T1000 (cell line): ENCODE results near the gene IFIT1.
"Not testable (repeated sequence)": the region's sequence is repeated elsewhere in the genome, so short reads cannot be mapped to it uniquely, and the experiment has no call there.

Experiments
- DNase-seq: peaks from one replicate; lab custom pipeline; 2025; ENCODE audit warnings: mixed read lengths; lab: John Stamatoyannopoulos, UW

Gene IFIT1

DNA sequence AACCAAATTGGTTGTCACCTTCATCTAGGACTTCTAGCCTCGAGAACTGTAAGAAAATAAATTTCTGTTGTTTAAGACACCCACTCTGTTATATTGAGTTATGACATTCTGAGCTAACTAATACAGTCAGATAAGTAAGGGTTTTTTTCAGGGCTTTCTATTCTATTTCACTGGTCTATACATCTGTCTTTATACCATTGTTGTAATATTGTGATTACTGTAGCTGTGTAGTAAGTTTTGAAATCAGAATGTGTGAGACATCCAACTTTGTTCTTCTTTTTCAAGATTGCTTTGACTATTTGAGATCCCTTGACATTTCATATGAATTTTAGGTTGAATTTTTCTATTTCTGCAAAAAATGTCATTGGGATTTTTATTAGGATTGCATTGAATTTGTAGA, 7.5 kb downstream of the IFIT1 start:
- DNase-seq: no peak

DNA sequence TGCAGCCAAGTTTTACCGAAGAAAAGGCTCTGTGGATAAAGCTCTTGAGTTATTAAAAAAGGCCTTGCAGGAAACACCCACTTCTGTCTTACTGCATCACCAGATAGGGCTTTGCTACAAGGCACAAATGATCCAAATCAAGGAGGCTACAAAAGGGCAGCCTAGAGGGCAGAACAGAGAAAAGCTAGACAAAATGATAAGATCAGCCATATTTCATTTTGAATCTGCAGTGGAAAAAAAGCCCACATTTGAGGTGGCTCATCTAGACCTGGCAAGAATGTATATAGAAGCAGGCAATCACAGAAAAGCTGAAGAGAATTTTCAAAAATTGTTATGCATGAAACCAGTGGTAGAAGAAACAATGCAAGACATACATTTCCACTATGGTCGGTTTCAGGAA, 10.6 kb downstream of the IFIT1 start:
- DNase-seq: no peak

DNA sequence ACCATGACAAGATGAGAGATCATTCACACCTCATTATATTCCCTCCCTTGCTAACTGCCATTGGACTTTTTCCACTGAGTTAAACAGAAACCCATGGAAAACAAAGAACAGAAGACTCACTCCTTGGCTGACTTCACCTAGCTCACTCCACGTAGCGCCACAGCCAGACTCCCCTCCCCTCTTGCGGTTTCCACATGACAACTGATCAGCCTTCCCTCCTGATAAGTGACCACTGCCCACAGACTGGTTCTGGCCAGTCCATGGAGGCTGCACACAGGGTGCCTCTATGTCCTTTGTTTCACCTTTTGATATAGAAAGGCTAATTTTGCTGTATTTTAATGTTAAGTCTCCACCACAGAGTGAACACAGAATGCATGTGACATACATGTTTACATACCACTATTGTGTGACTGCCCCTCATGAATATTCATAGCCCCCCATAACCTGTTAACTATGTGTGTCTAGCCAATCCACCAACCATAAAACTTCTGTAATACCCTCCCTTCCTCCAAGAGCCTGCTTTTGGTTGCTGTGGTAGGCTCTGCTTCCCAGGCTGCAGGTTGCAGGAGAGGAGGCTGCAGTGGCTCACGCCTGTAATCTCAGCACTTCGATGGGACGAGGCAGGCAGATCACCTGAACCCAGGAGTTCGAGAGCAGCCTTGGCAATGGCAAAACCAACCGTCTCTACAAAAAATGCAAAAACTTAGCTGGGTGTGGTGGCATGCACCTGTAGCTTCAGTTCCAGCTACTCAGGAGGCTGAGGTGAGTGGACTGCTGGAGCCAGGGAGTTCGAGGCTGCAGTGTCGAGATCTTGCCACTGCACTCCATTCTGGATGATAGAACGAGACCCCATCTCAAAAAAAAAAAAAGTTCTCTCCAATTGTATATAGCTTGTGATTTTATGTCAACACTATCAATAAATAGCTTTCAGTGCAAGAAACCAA, 12.0 kb downstream of the IFIT1 start:
- DNase-seq: no peak

DNA sequence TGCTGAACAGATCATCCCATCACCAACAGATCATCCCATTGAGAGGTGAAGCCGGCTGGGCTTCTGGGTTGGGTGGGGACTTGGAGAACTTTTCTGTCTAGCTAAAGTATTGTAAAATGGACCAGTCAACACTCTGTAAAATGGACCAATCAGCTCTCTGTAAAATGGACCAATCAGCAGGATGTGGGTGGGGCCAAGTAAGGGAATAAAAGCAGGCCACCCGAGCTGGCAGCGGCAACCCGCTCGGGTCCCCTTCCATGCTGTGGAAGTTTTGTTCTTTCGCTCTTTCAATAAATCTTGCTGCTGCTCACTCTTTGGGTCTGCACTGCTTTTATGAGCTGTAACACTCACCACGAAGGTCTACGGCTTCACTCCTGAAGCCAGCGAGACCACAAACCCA, 13.8 kb downstream of the IFIT1 start:
- not testable (repeated sequence) for DNase-seq

DNA sequence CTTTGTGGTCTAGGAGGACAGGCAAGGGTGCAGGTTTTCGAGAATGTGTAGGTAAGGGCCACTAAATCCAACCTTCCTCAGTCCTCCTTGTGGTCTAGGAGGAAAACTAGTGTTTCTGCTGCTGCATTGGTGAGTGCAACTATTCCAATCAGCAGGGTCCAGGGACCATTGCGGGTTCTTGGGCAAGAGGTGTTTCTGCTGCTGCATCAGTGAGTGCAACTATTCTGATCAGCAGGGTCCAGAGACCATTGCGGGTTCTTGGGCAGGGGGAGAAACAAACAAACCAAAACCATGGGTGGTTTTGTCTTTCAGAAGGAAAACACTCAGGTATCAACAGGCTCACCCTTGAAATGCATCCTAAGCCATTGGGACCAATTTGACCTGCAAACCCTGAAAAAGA, 15.4 kb downstream of the IFIT1 start:
- not testable (repeated sequence) for DNase-seq

DNA sequence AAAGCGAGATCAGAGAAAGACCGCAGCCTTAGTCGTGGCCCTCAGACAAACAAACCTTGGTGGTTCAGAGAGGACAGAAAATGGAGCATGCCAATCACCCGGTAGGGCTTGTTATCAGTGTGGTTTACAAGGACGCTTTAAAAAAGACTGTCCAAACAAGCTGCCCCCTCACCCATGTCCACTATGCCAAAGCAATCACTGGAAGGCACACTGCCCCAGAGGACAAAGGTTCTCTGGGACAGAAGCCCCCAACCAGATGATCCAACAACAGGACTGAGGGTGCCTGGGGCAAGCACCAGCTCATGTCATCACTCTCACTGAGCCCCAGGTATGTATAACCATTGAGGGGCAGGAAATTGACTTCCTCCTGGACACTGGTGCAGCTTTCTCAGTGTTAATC, 16.9 kb downstream of the IFIT1 start:
- not testable (repeated sequence) for DNase-seq

GRCh38 chr10:89410551-89410950, 18.1 kb downstream of the IFIT1 start:
- not testable (repeated sequence) for DNase-seq

DNA sequence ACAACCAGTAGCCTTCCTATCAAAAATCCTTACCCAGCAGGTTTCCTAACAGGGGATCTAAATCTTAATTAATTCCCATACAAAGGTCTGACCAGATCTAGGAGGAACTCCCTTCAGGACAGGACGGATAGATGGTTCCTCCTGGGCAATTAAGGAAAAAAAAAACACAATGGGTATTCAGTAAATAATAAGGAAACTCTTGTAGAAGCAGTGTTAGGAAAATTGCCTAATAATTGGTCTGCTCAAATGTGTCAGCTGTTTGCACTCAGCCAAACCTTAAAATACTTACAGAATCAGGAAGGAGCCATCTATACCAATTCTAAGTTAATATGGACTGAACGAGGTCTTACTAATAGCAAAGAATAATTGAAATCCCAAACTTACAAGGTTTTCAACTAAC, 18.7 kb downstream of the IFIT1 start:
- not testable (repeated sequence) for DNase-seq

- peak; percentile 18 for DNase-seq
Observed at GRCh38 chr10:89412276-89412675, 19.9 kb downstream of the IFIT1 start.

DNA sequence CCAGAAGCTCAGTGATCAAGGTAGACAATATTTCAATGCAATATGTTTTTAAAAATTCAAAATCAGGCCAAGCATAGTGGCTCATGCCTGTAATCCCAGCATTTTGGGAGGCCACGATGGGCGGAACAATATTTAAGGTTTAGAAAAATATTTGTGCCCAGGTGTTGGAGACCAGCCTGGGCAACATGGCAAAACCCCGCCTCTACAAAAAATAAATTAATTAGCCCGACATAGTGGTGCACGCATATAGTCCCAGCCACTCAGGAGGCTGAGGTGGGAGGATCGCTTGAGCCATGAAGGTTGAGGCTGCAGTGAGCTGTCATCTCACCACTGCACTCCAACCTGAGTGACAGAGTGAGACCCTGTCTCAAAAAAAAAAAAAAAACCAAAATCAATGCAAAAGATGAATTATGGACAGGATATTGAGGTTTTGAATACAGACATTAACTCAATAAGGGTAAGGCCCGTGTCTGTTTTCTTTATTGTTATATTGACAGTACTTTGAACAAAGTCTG, 21.0 kb downstream of the IFIT1 start:
- no peak for DNase-seq

DNA sequence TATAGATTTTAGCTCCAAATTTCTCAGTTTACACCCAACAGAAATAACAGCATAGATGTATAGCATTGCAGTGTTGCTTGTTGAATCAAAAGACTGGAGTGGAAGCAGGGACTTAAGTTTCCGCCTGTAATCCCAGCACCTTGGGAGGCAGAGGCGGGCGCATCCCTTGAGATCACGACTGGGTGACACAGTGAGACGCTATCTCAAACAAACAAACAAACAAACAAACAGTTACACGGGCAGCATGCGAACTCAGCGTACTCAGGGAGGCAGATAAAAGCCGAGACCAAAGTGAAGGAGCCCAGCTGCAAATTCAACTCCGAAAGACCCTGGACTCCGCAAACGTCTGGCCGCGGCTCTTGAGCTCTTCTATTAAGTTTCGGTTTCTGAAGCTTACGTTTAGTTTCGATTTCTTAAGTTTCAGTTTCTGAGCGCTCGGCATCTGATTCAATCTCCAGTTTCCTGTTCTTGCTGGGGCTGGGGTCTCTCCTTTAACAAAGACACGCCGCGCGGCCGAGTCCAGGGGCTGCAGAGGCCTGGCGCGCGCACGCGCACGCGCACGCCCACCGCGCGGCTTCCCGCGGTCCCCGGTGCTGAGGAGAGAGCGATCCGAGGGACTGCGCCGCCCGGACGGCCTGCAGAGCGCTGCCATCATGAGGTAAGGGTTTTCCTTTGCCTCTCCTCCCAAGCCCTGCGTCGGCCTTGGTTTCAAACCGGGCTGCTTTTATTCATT, 21.9 kb downstream of the IFIT1 start, which contains the start of gene IFIT5:
Gene IFIT5, plus strand, starts transcription at position 423 of the 733 bp plus-strand sequence. Its CDS starts 231 bp downstream, at position 654.
- peak; percentile 58 for DNase-seq

- DNase-seq: peak; percentile 46
Observed at GRCh38 chr10:89414879-89415821, 22.7 kb downstream of the IFIT1 start.

GRCh38 chr10:89416465-89416864, 24.0 kb downstream of the IFIT1 start:
- DNase-seq: no peak

DNA sequence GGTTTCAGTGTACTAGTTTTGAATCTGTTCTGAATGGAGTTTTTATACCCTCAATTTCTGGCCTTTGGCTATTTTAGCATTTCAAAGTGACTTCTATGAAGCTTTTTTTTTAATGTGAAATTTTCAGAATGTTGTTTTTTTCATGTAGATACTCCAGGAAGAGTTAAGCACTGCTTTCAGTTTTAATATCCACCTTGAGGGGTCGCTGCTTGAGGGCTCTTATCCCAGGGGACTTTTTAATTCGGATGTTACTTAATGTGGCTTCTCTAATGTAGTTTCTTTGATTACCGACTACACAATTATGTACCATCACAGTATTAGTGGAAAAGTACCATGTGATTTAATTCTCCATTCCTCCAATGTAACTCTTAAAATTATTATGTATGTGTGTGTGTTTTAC, 27.1 kb downstream of the IFIT1 start:
- DNase-seq: no peak

- no peak for DNase-seq
Observed at GRCh38 chr10:89421018-89421476, 28.6 kb downstream of the IFIT1 start.

DNA sequence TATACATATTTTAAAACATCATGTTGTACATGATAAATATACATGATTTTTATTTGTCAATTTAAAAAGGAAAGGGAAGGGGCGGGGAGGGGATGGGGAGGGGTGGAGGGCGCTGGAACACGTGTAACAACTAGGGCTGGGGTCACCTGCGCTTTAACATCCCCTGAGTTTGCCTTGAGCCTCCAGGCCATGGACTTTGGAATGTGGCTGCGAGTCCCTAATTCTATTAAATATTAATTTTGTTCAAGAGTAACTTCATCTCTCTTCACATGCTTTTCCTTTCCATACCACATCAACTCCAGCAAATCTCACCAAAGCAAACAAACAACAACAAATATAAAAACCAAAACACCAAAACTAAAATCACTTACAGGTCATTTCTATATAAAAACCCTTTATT, 32.6 kb downstream of the IFIT1 start:
- no peak for DNase-seq

- DNase-seq: no peak
Observed at GRCh38 chr10:89426230-89426868, 33.9 kb downstream of the IFIT1 start.

GRCh38 chr10:89427629-89428028, 35.2 kb downstream of the IFIT1 start:
- no peak for DNase-seq

DNA sequence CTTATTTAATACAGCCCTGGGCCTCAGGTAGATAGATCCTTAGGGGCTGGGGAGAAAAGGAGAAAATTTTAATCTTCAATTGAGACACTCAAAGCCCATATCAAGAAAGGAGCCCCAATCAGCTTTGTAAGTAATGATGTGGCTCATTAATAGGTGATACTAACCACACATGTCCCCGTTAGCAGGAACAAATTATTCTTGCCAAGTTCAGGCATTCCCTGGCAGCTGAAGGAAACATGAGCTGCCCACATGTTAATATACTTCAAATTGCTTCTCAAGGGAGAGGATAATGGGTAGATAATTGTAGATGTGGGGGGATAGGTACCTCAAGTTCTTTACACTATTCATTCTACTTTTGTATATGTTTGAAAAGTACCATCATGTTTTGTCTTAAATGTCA, 36.5 kb downstream of the IFIT1 start:
- DNase-seq: no peak

- DNase-seq: no peak
Observed at GRCh38 chr10:89431977-89432376, 39.6 kb downstream of the IFIT1 start.

DNA sequence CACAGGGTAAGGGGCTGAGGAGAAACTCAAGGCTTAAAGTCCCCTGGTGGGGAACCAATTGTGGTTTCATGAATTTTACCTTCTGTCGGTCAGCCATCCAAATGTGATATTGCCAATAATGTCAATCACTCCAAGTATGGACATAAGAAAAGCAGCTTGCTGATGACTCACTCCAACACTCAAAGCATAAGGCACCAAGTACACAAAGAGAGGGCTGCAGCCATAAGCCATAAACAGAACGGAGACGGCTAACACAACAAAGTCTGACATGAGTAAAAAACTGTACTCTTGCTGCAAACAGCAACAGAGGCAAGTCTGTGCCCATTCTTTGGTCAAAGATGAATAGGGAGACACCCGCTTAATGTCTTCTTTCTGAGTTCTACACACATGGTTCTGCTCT, 46.1 kb downstream of the IFIT1 start:
- DNase-seq: no peak
